Mucosa of stomach (tissue), 1 donor: ENCODE results near the gene ALDH3B1.

Experiments
- H3K27me3 ChIP-seq: one replicate; pipeline ENCODE4 v1.7.0; 2013; ENCODE audit warnings: mild to moderate bottlenecking, low read length; ENCODE audit not compliant: control insufficient read depth, insufficient read depth
- H3K36me3 ChIP-seq: one replicate; pipeline ENCODE4 v1.7.0; 2013; ENCODE audit warnings: low read length; ENCODE audit not compliant: control insufficient read depth, insufficient read depth
- H3K4me1 ChIP-seq: one replicate; pipeline ENCODE4 v1.7.0; 2013; ENCODE audit warnings: mild to moderate bottlenecking, low read length; ENCODE audit not compliant: control insufficient read depth, insufficient read depth
- H3K4me3 ChIP-seq: one replicate; pipeline ENCODE4 v1.7.0; 2013; ENCODE audit warnings: low read length
- H3K9ac ChIP-seq: one replicate; pipeline ENCODE4 v1.7.0; 2013; ENCODE audit warnings: mild to moderate bottlenecking, low read length, moderate library complexity
- H3K9me3 ChIP-seq: one replicate; pipeline ENCODE4 v1.7.0; 2013; ENCODE audit warnings: mild to moderate bottlenecking, low read length, moderate library complexity; ENCODE audit not compliant: control insufficient read depth
- donor health status: Pancreatic carcinoma.

Gene ALDH3B1

GRCh38 chr11:68038718-68039525, 28.8 kb downstream of the ALDH3B1 start, which contains the start of gene TCIRG1:
TSS of gene TCIRG1 (plus strand) at chr11:68039025. CDS start at chr11:68041272, 2,247 bp downstream.
- H3K27me3 ChIP-seq = no peaks in the 10 kb centered on the region
- peak within 1 kb of the TSS; percentile 95 for H3K9ac ChIP-seq
- peak within 1 kb of the TSS; percentile 94 for H3K4me3 ChIP-seq
- H3K9me3 ChIP-seq = no peaks in the 10 kb centered on the region
- peaks cover 41% of the 10 kb centered on the region for H3K4me1 ChIP-seq
- H3K36me3 ChIP-seq = peaks cover 2% of the 10 kb centered on the region

GRCh38 chr11:68039526-68040086, 29.5 kb downstream of the ALDH3B1 start:
- Histone ChIP-seq H3K9ac (peak overlapping the region; percentile 95), H3K4me3 (peak overlapping the region; percentile 94), H3K4me1 (peaks cover 41% of the 10 kb centered on the region), H3K36me3 (peaks cover under 1% of the 10 kb centered on the region), H3K9me3 (no peaks in the 10 kb centered on the region), H3K27me3 (no peaks in the 10 kb centered on the region)

- Histone ChIP-seq H3K4me3 (peak overlapping the region; percentile 94), H3K36me3 (peaks cover 6% of the 10 kb centered on the region), H3K9ac (peak overlapping the region; percentile 95), H3K9me3 (no peaks in the 10 kb centered on the region), H3K4me1 (peaks cover 41% of the 10 kb centered on the region), H3K27me3 (no peaks in the 10 kb centered on the region)
Observed at GRCh38 chr11:68040101-68040956, 30.2 kb downstream of the ALDH3B1 start.

- H3K36me3 ChIP-seq = peaks cover 6% of the 10 kb centered on the region
- peaks cover 41% of the 10 kb centered on the region for H3K4me1 ChIP-seq
- H3K27me3 ChIP-seq = no peaks in the 10 kb centered on the region
- H3K4me3 ChIP-seq = peak overlapping the region; percentile 94
- H3K9ac ChIP-seq = peak overlapping the region; percentile 95
- H3K9me3 ChIP-seq = no peaks in the 10 kb centered on the region
Observed at GRCh38 chr11:68040957-68041591, 30.9 kb downstream of the ALDH3B1 start.

- Histone ChIP-seq H3K27me3 (no peaks in the 10 kb centered on the region), H3K9ac (no peak overlapping the region), H3K9me3 (no peaks in the 10 kb centered on the region), H3K4me3 (no peak overlapping the region), H3K4me1 (peaks cover 41% of the 10 kb centered on the region), H3K36me3 (peaks cover 6% of the 10 kb centered on the region)
Observed at GRCh38 chr11:68041617-68042218, 31.6 kb downstream of the ALDH3B1 start.

GRCh38 chr11:68042219-68043028, 32.3 kb downstream of the ALDH3B1 start:
- H3K9me3 ChIP-seq = no peaks in the 10 kb centered on the region
- no peaks in the 10 kb centered on the region for H3K27me3 ChIP-seq
- peaks cover 35% of the 10 kb centered on the region for H3K4me1 ChIP-seq
- H3K4me3 ChIP-seq = no peak overlapping the region
- peaks cover 6% of the 10 kb centered on the region for H3K36me3 ChIP-seq
- H3K9ac ChIP-seq = no peak overlapping the region

- Histone ChIP-seq H3K9me3 (no peaks in the 10 kb centered on the region), H3K4me3 (no peak overlapping the region), H3K4me1 (peaks cover 30% of the 10 kb centered on the region), H3K9ac (no peak overlapping the region), H3K36me3 (peaks cover 6% of the 10 kb centered on the region), H3K27me3 (no peaks in the 10 kb centered on the region)
Observed at GRCh38 chr11:68043029-68043348, 32.9 kb downstream of the ALDH3B1 start.

GRCh38 chr11:68043349-68044144, 33.4 kb downstream of the ALDH3B1 start:
- peaks cover 24% of the 10 kb centered on the region for H3K4me1 ChIP-seq
- no peak overlapping the region for H3K4me3 ChIP-seq
- no peaks in the 10 kb centered on the region for H3K9me3 ChIP-seq
- no peaks in the 10 kb centered on the region for H3K27me3 ChIP-seq
- H3K9ac ChIP-seq = no peak overlapping the region
- peaks cover 7% of the 10 kb centered on the region for H3K36me3 ChIP-seq

GRCh38 chr11:68044145-68044813, 34.2 kb downstream of the ALDH3B1 start:
- no peaks in the 10 kb centered on the region for H3K9me3 ChIP-seq
- H3K27me3 ChIP-seq = no peaks in the 10 kb centered on the region
- peaks cover 17% of the 10 kb centered on the region for H3K4me1 ChIP-seq
- H3K36me3 ChIP-seq = peaks cover 11% of the 10 kb centered on the region
- no peak overlapping the region for H3K4me3 ChIP-seq
- H3K9ac ChIP-seq = no peak overlapping the region

GRCh38 chr11:68044898-68045351, 34.8 kb downstream of the ALDH3B1 start:
- Histone ChIP-seq H3K4me1 (peaks cover 10% of the 10 kb centered on the region), H3K27me3 (no peaks in the 10 kb centered on the region), H3K4me3 (no peak overlapping the region), H3K9me3 (no peaks in the 10 kb centered on the region), H3K9ac (no peak overlapping the region), H3K36me3 (peaks cover 11% of the 10 kb centered on the region)
